Measurements from ENCODE around the gene VGLL4.

Gene VGLL4

GRCh38 chr3:11549580-11550140, 94.1 kb downstream of the VGLL4 start:
- DNase-seq: no peak
- in situ Hi-C loops (cut with HindIII; ENCODE audit: low pct_ligation_motif_present, low pct_unique_long_range_greater_than_20kb, low sequenced_read_pairs): no loop called here

GRCh38 chr3:11548721-11549131, 95.0 kb downstream of the VGLL4 start:
- DNase-seq: peak; percentile 64
- in situ Hi-C loops (cut with HindIII; ENCODE audit: low pct_ligation_motif_present, low pct_unique_long_range_greater_than_20kb, low sequenced_read_pairs): no loop called here

DNA sequence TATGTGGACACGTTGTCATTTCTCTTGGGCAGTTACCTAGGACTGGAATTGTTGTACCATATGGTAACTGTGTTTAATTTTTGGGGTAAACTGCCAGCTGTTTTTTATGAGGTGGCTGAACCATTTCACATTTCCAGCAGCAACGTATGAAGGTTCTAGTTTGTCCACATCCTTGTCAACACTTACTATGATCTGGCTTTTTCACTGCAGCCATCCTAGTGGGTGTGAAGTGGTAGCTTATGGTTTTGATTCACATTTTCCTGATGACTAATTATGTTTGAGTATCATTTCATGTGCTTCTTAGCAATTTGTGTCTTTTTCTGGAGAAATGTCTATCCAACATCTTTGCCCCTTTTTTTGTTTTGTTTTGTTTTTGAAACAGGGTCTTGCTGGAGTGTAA, 96.2 kb downstream of the VGLL4 start:
- in situ Hi-C loops (cut with HindIII; ENCODE audit: low pct_ligation_motif_present, low pct_unique_long_range_greater_than_20kb, low sequenced_read_pairs): no loop called here
- no peak for DNase-seq

GRCh38 chr3:11546657-11547302, 96.9 kb downstream of the VGLL4 start:
- DNase-seq: no peak
- in situ Hi-C loops (cut with HindIII; ENCODE audit: low pct_ligation_motif_present, low pct_unique_long_range_greater_than_20kb, low sequenced_read_pairs): no loop called here

DNA sequence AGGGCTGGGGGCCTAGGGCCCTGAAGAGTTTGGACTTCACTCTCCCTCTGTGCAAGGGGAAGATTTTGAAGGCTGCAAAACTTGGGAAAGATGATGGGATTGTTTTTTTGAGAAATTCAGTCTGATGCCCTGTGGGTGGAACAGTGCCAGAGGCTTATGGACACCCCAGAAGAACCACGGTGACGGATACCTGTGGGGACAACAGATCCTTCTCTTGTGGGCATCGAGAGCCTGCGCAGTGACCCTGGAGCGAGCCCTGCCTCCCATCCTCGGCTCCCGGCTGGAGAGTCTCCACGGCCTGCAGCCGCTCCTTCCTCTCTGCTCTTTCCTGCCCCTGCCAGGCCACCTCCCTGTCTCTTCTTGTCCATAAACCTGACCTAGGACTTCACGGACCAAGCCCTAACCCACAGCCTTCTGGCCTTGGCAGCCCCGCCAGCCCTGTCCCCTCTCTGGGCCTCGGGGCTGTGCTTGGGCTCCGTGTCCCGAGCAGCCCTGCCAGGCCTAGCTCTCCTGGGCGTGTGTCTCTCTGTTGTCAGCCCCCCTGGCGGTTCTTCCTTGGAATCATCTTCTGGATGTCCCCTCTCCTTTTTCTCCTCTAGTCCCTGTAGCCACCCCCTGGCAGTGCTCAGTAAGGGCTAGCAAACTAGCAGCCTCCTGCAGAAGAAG, 98.4 kb downstream of the VGLL4 start:
- in situ Hi-C loops (cut with HindIII; ENCODE audit: low pct_ligation_motif_present, low pct_unique_long_range_greater_than_20kb, low sequenced_read_pairs): no loop called here
- DNase-seq: no peak

DNA sequence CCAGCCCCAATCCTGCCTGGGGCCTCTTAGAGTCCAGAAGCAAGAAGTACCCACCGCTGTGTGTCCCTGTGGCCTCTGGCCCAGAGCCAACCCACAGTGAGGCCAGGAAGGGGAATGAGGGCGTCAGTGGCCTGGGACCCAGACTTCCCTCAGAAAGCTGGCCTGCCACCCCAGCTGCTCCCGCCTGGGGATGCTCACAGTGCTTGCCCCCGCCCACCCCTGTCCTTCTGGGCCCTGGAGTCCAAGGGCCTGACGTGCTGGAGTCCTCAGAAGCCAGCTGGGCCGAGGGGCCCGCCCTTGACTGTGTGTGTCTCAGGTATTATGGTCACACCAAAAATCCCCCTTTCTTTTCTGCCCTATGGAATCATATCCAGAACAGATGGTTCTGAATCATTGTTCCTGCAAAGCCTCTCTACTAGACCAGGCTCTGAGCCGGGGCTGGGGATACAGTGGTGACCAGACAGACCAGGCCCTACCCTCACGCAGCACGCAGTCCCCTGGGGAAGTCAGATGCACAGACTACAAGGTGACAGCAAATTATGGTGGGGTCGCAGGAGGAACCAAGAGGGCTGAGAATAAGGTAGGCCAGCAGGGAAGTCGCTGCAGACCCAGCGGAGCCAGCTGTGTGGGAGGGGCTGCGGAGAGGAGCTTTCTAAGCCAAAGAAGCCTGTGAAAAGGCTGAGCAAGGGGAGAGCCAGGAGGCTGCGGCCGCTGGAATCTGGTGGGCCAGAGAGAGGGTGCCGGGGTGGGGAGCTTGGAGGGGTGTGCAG, 99.1 kb downstream of the VGLL4 start:
- DNase-seq: no peak
- in situ Hi-C loops (cut with HindIII; ENCODE audit: low pct_ligation_motif_present, low pct_unique_long_range_greater_than_20kb, low sequenced_read_pairs): no loop called here

GRCh38 chr3:11543948-11544387, 99.7 kb downstream of the VGLL4 start:
- in situ Hi-C loops (cut with HindIII; ENCODE audit: low pct_ligation_motif_present, low pct_unique_long_range_greater_than_20kb, low sequenced_read_pairs): no loop called here
- DNase-seq: no peak

- in situ Hi-C loops (cut with HindIII; ENCODE audit: low pct_ligation_motif_present, low pct_unique_long_range_greater_than_20kb, low sequenced_read_pairs): no loop called here
- DNase-seq: no peak
Measured at GRCh38 chr3:11543141-11543947, 100.4 kb downstream of the VGLL4 start.

DNA sequence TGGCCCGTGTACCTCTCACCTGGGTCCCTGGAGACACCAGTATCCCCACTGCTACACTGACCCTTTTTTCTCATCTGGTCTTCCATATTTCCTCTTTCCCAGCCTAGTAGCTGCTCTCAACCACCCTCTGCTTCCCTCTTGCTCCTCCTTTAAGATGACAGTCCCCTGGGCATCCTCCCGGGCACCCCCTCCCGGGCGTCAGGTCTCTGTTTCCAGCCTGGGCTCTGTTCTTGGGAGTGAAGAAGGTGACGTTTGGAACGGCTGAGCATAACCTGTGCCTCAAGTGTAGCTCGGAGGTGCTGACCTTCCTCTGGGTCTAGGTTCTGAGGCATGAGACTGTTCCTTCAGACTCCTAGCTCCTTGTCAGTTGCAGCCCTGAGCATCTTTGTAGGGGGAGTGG, 101.2 kb downstream of the VGLL4 start:
- no peak for DNase-seq
- in situ Hi-C loops (cut with HindIII; ENCODE audit: low pct_ligation_motif_present, low pct_unique_long_range_greater_than_20kb, low sequenced_read_pairs): no loop called here

DNA sequence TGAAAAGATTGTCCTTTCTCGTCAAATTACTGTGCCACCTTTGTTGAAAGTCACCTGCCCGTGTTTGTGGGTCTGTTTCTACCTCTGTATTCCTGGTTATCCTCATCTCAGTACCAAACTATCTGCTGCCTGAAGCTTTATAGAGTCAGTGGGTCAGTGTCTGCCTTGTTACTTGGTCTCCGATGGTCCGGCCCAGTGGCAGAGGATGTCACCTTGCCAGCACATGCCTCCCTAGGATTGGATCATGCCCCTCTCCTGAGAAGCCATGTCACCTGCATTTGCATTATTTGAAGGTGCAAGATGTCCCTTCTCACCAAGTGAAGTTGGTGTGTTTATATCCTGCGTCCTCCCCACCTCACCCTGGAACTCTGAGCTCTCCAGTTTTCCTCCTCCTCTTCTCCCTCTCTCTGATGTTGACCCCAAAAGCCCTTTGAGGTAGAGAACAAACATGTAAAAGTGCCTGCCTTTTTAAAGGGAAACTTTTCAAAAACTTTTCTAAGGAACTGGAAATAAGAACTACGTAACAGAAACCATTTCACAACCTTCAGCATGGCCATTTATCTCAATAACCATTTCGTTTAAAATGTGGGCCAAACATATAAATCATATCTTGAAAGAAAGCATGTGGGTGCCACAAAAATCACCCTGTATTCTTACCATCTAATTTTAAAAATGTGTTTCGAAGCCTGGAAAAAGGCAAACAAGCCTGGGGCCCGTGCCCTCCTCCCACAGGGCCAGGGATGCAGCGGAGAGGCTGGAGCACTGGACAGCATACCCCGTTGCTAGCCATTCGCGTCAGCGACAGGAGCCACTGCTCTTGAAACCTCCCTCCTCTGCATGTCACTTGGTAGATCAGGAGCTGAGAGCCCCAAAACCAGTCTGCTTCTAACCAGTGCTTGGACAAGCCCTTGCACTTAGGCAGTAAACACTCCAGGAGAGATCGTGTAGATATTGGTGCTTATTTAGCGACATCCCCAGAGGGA, 102.1 kb downstream of the VGLL4 start:
- in situ Hi-C loops (cut with HindIII; ENCODE audit: low pct_ligation_motif_present, low pct_unique_long_range_greater_than_20kb, low sequenced_read_pairs): no loop called here
- no peak for DNase-seq

DNA sequence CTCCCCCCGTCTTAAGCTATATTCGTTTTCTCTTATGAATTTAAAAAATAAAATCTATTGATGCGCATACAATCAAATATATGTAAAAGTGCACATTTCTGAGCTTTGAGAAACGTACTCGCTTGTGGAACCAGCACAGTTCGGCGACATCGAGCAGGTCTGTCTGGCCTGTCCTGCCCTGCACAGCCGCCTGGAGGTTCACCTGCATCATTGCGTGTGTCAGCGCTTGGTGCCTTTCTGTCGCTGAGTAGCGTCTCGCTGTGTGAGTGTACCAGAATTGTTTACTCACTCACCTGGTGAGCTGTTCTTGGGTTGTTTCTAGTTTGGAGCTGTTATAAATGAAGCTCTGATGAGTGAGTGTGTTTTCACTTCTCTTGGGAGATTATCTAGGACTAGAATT, 104.0 kb downstream of the VGLL4 start:
- no peak for DNase-seq
- in situ Hi-C loops (cut with HindIII; ENCODE audit: low pct_ligation_motif_present, low pct_unique_long_range_greater_than_20kb, low sequenced_read_pairs): no loop called here

GRCh38 chr3:11539218-11539617, 104.5 kb downstream of the VGLL4 start:
- DNase-seq: no peak
- in situ Hi-C loops (cut with HindIII; ENCODE audit: low pct_ligation_motif_present, low pct_unique_long_range_greater_than_20kb, low sequenced_read_pairs): no loop called here

DNA sequence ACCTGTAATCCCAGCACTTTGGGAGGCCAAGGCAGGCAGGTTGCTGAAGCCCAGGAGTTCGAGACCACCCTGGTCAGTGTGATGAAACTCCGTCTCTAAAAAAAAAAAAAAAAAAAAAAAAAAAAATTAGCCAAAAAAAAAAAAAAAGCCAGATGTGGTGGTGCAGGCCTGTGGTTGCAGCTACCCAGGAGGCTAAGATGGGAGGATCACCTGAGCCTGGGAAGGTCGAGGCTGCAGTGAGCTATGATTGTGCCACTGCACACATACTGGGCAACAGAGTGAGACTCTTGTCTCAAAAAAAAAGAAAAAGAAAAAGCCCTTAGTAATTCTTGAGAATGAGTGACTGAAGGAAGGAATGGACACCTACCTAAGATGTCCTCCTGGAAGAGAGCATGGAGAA, 105.1 kb downstream of the VGLL4 start:
- in situ Hi-C loops (cut with HindIII; ENCODE audit: low pct_ligation_motif_present, low pct_unique_long_range_greater_than_20kb, low sequenced_read_pairs): no loop called here
- DNase-seq: no peak

DNA sequence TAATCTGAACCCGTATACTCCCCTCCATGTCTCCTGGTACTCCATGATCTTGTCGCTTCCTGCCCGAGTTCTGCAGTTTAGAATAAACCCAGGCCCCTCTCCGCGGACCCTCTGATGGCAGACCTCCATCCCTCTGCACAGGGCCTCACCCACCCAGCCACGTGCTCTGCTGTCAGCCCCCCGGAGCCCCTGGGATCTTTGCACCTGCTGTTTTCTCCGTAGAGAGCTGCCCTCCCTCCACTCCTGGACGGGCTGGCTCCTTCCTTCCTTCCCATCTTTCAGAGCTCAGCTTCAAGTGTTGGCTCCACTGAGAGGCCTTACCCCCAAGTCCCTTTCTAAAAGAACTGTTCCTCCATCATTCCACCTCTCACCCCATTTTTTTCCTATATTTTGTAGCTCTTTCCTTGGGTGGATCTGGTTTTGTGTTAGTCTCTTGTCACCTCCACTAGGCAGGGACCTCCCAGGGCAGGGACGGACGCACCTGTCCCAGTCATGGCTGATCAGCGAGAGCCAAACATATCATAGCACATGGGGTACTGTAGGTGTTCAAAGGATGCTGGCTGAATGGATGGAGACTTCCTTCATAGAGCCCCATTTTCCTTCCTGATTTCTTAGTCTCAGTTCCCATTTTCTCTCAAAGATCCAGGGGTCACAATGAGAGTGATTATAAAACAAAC, 106.6 kb downstream of the VGLL4 start:
- DNase-seq: no peak
- in situ Hi-C loops (cut with HindIII; ENCODE audit: low pct_ligation_motif_present, low pct_unique_long_range_greater_than_20kb, low sequenced_read_pairs): no loop called here

DNA sequence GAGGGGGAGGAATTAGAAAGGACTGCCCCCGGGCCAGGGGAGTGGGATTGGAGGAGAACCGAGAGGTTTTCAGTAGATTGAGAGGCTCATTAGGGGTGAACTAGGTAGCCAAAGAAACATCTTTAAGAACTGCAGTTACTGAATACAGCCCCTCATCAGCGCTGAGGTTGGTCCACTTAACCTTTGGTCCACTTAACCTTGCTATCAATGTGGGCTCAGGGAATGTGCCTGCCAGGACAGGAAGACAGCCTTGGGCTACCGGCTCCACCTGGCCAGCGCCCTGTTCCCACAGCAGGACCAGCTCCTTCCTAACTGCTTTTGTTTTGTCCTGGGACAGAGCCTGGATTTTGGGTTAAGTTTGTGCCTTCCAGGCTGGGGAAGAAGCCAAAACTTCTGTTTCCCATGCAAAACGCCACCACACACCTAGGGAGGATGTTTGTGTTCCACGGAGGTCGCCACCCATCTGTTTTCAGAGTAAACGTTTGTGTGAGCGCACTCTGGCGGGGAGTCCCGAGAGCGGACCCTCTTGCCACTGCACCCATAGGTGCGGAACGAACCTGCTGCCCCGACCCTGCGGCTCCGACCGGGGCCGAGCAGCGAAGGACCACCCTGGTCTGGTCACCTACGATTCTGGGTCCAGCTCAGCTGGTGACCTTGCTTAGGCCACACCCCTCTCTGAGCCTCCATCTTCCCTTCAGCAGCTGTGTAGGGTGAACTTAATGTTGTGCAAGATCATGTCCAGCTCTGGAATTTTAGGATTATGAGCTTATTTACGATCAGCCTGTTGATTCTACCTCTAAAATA, 107.4 kb downstream of the VGLL4 start:
- in situ Hi-C loops (cut with HindIII; ENCODE audit: low pct_ligation_motif_present, low pct_unique_long_range_greater_than_20kb, low sequenced_read_pairs): no loop called here
- DNase-seq: no peak

DNA sequence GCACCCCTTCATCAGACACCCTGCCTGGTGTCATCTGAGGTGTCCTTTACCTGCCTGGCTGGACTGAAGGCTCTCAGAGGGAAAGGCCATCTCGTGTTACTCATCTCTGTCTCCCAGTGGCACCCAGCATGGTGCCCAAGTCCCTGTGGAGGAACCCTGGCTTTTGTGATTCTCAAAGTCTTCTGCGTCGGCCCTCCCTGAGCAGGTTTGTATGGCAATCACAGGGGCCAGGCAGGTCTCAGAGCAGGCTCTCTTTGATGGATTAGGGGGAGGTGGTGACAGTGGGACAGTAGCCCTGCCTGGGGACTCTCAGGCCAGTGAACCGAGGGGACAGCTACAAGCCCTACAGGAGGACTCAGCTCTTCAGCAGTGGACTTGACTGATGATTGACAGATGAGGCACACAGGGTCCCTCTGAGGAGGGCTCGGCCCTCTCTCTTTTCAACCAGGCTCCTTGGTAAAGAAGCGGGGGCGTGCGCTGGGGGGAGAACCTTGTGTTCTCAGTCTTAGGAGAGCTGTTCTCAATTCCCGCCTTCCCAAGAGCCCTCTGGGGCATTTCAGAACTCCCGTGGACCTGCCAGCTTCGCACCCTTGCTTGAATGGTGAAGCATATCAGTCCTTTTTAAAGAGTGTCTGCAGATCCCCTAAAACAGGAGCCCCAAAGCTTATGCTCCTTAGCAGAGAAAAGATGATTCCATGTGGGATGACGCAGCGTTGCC, 108.3 kb downstream of the VGLL4 start:
- in situ Hi-C loops (cut with HindIII; ENCODE audit: low pct_ligation_motif_present, low pct_unique_long_range_greater_than_20kb, low sequenced_read_pairs): no loop called here
- no peak for DNase-seq

All from ACHN (cell line).